ENCODE measurements around the gene TERT. TPM values are rescaled to one million over a fixed set of nuclear protein-coding genes. Genes with fewer than 3 reads are reported as not detected.
A peak's percentile ranks its signal among the peaks of the same experiment; 100 is the strongest.
"Not testable (repeated sequence)": the region's sequence is repeated elsewhere in the genome, so short reads cannot be mapped to it uniquely, and the experiment has no call there.

TERT gene
- total and polyA plus RNA-seq, 3 experiments from 2014 or later, result 2.0 to 2.5 TPM; not detected in 1

DNA sequence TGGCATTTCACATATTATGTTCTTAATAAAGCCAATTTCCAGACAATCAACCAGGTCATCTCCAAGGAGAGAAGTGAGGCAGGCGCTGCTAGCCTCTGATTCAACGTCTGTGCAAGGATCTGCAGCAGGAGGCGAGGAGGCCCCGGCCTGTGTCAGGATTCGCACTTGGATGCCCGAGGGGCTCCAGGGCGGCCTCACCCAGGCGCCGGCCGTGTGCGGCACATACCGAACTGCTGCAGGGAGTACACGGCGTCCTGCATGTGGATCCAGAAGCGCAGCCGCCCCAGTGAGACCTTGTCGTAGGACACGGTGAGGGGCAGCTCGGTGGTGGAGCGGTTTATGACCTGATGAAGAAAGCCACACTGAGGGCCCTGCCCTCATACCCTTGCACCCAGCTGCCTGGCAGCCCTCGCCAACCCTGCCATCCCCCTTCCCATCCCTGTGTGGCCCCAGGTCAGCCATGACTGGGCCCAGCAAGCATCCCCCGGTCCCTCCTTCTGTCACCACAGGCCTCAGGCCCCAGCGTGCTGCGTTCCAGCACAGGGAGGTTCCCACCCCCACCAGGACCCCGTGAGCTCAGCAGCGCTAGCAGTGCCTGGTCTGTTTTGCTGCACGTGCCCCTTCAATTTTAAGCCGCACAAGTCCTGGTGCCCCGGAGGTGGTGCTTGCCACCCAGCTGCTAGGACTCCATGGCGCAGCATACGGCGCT lies 40.1 kb upstream of the TERT start:
- CTCF ChIA-PET, result no interaction called here

GRCh38 chr5:1333986-1334385 lies 39.1 kb upstream of the TERT start:
- Histone ChIP-seq H3K36me3 (ENCODE audit: insufficient read depth, low read length) (peaks cover 73% of the 10 kb centered on the region), H3K4me1 (ENCODE audit: insufficient read depth, low read length) (peaks cover 7% of the 10 kb centered on the region), H3K27me3 (ENCODE audit: insufficient read depth, low read length, poor library complexity, severe bottlenecking) (no peaks in the 10 kb centered on the region), H3K9me3 (ENCODE audit: low read length) (no peaks in the 10 kb centered on the region), H3K27ac (ENCODE audit: low read depth, low read length) (no peak overlapping the region), H3K4me3 (ENCODE audit: low read length) (no peak overlapping the region)
- H3K4me1 Mint-ChIP-seq, result peaks cover 0 to 4% (median 0%) of the 10 kb centered on the region in 3 donors
- CTCF ChIA-PET, result no interaction called here
- no peak overlapping the region for H3K4me3 Mint-ChIP-seq
- H3K36me3 Mint-ChIP-seq, result peaks cover 4 to 84% (median 10%) of the 10 kb centered on the region in 3 donors
- POLR2A ChIA-PET, result no interaction called here
- no peaks in the 10 kb centered on the region for H3K9me3 Mint-ChIP-seq
- no peaks in the 10 kb centered on the region for H3K27me3 Mint-ChIP-seq
- no peak for DNase-seq
- H3K27ac Mint-ChIP-seq, result no peak overlapping the region

More for the DNA sequence above, 40.1 kb upstream of the TERT start:
- Histone ChIP-seq H3K27ac (ENCODE audit: low read depth, low read length) (no peak overlapping the region), H3K9me3 (ENCODE audit: low read length) (no peaks in the 10 kb centered on the region), H3K4me3 (ENCODE audit: low read length) (no peak overlapping the region), H3K27me3 (ENCODE audit: insufficient read depth, low read length, poor library complexity, severe bottlenecking) (no peaks in the 10 kb centered on the region), H3K36me3 (ENCODE audit: insufficient read depth, low read length) (peaks cover 75% of the 10 kb centered on the region), H3K4me1 (ENCODE audit: insufficient read depth, low read length) (peaks cover 7% of the 10 kb centered on the region)
- Mint-ChIP-seq H3K4me3 (no peak overlapping the region), H3K9me3 (no peaks in the 10 kb centered on the region), H3K27ac (no peak overlapping the region), H3K36me3 (peaks cover 5 to 86% (median 11%) of the 10 kb centered on the region in 3 donors), H3K27me3 (no peaks in the 10 kb centered on the region), H3K4me1 (peaks cover under 1 to 5% (median under 1%) of the 10 kb centered on the region in 3 donors)
- POLR2A ChIA-PET, result no interaction called here
- DNase-seq, result no peak

- H3K27me3 ChIP-seq (ENCODE audit: insufficient read depth, low read length, poor library complexity, severe bottlenecking); H3K27me3 Mint-ChIP-seq; H3K9me3 ChIP-seq (ENCODE audit: low read length); POLR2A ChIA-PET; H3K9me3 Mint-ChIP-seq; H3K4me1 ChIP-seq (ENCODE audit: insufficient read depth, low read length); DNase-seq; H3K27ac ChIP-seq (ENCODE audit: low read depth, low read length); H3K4me3 Mint-ChIP-seq; H3K4me3 ChIP-seq (ENCODE audit: low read length); CTCF ChIA-PET: not testable (repeated sequence)
- peaks cover 72% of the 10 kb centered on the region for H3K36me3 ChIP-seq (ENCODE audit: insufficient read depth, low read length)
- Mint-ChIP-seq H3K4me1 (peaks cover 5 to 10% (median 7%) of the 10 kb centered on the region in 3 donors), H3K27ac (peak overlapping the region in 1 of 8 donors; percentile 19), H3K36me3 (peaks cover 7 to 83% (median 10%) of the 10 kb centered on the region in 3 donors)
Measured at GRCh38 chr5:1333286-1333685, 38.4 kb upstream of the TERT start.

DNA sequence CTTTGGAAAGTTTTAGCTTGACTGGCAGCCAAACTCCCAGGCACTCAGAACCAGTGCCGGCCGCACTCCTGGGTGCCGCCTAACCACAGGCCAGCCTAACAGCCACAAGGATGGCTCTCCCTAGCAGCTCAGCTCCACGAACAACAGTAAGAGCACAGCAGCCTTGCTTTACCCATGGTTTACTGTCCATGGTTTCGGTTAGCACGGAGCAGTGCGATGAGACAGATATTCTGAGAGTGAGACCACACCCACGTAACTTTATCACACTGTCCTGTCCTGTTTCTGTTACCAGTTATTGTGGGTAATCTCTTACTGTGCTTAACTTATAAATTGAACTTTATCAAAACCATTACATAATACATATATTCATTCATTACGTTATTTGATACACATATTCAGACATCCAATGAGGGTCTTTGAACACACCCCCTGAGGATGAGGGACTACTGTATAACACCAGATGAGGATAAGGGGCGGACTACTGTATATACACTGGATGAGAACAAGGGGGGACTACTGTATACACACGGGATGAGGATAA lies 37.7 kb upstream of the TERT start:
- no peaks in the 10 kb centered on the region for H3K9me3 Mint-ChIP-seq
- H3K4me3 Mint-ChIP-seq, result no peak overlapping the region
- CTCF ChIA-PET, result no interaction called here
- H3K4me1 Mint-ChIP-seq, result peaks cover 5 to 10% (median 9%) of the 10 kb centered on the region in 3 donors
- H3K4me1 ChIP-seq (ENCODE audit: insufficient read depth, low read length), result peaks cover 7% of the 10 kb centered on the region
- H3K27me3 Mint-ChIP-seq, result no peaks in the 10 kb centered on the region
- no peak overlapping the region for H3K27ac ChIP-seq (ENCODE audit: low read depth, low read length)
- no peak for DNase-seq
- peaks cover 7 to 76% (median 10%) of the 10 kb centered on the region in 3 donors for H3K36me3 Mint-ChIP-seq
- peaks cover 65% of the 10 kb centered on the region for H3K36me3 ChIP-seq (ENCODE audit: insufficient read depth, low read length)
- no peaks in the 10 kb centered on the region for H3K9me3 ChIP-seq (ENCODE audit: low read length)
- H3K27ac Mint-ChIP-seq, result no peak overlapping the region
- POLR2A ChIA-PET, result no interaction called here
- no peaks in the 10 kb centered on the region for H3K27me3 ChIP-seq (ENCODE audit: insufficient read depth, low read length, poor library complexity, severe bottlenecking)
- no peak overlapping the region for H3K4me3 ChIP-seq (ENCODE audit: low read length)

DNA sequence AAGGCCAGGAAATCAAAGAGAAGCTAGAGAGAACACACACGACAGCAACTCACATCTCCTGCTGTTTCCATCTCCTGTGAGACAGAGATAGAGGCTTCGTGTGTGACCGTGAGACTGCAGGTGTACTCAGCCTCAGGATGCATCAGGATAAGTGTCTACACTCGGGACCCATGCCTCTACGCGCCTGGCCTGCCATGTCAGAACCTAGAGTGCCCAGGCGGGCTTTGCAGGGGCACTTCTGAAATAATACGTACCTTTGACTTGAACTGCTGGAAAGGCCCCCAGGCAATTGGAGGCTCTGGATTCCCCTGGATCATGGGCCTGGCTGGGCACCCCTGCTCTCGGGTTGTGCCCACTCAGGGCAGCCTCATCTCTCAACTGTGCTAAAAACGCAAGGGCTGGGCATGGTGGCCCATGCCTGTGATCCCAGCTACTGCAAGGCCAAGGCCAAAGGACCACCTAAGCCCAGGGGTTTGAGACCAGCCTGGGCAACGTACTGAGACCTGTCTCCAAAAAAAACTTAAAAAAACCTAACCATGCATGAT lies 37.1 kb upstream of the TERT start:
- Mint-ChIP-seq H3K27me3 (no peaks in the 10 kb centered on the region), H3K27ac (peak overlapping the region in 1 of 8 donors; percentile 31), H3K4me1 (peaks cover 7 to 10% (median 9%) of the 10 kb centered on the region in 3 donors), H3K4me3 (no peak overlapping the region), H3K9me3 (no peaks in the 10 kb centered on the region), H3K36me3 (peaks cover 7 to 74% (median 10%) of the 10 kb centered on the region in 3 donors)
- Histone ChIP-seq H3K27me3 (ENCODE audit: insufficient read depth, low read length, poor library complexity, severe bottlenecking) (no peaks in the 10 kb centered on the region), H3K4me3 (ENCODE audit: low read length) (no peak overlapping the region), H3K4me1 (ENCODE audit: insufficient read depth, low read length) (peaks cover 7% of the 10 kb centered on the region), H3K27ac (ENCODE audit: low read depth, low read length) (no peak overlapping the region), H3K9me3 (ENCODE audit: low read length) (no peaks in the 10 kb centered on the region), H3K36me3 (ENCODE audit: insufficient read depth, low read length) (peaks cover 59% of the 10 kb centered on the region)
- DNase-seq, result no peak
- CTCF ChIA-PET, result no interaction called here
- POLR2A ChIA-PET, result no interaction called here

- ChIA-PET CTCF (no interaction called here), POLR2A (interaction anchor here (0.5 kb wide), 1 partner anchor 192 kb away, joined by 3 read pairs; no protein-coding TSS in a partner anchor)
- H3K4me3 ChIP-seq (ENCODE audit: low read length), result no peak overlapping the region
Measured at GRCh38 chr5:1330847-1331831, 36.3 kb upstream of the TERT start.

GRCh38 chr5:1330146-1330846 lies 35.4 kb upstream of the TERT start:
- Histone ChIP-seq H3K36me3 (ENCODE audit: insufficient read depth, low read length) (peaks cover 47% of the 10 kb centered on the region), H3K9me3 (ENCODE audit: low read length) (no peaks in the 10 kb centered on the region), H3K4me1 (ENCODE audit: insufficient read depth, low read length) (no peaks in the 10 kb centered on the region), H3K27me3 (ENCODE audit: insufficient read depth, low read length, poor library complexity, severe bottlenecking) (no peaks in the 10 kb centered on the region), H3K4me3 (ENCODE audit: low read length) (no peak overlapping the region), H3K27ac (ENCODE audit: low read depth, low read length) (no peak overlapping the region)
- Mint-ChIP-seq H3K4me1 (peaks cover 6 to 15% (median 7%) of the 10 kb centered on the region in 3 donors), H3K27ac (peak overlapping the region in 1 of 8 donors; percentile 17), H3K36me3 (peaks cover 10 to 75% (median 12%) of the 10 kb centered on the region in 3 donors), H3K4me3 (no peak overlapping the region), H3K9me3 (no peaks in the 10 kb centered on the region), H3K27me3 (no peaks in the 10 kb centered on the region)
- DNase-seq, result peak in 1 of 5 donors; percentile 35
- POLR2A ChIA-PET, result interaction anchor here (0.5 kb wide), 1 partner anchor 193 kb away, joined by 3 read pairs; no protein-coding TSS in a partner anchor
- CTCF ChIA-PET, result interaction anchor here (0.6 kb wide), 1 partner anchor 14 kb away, joined by 3 read pairs; no protein-coding TSS in a partner anchor

More at GRCh38 chr5:1330847-1331831, 36.3 kb upstream of the TERT start:
- Histone ChIP-seq H3K36me3 (ENCODE audit: insufficient read depth, low read length) (peaks cover 51% of the 10 kb centered on the region), H3K4me1 (ENCODE audit: insufficient read depth, low read length) (peaks cover under 1% of the 10 kb centered on the region), H3K27ac (ENCODE audit: low read depth, low read length) (no peak overlapping the region), H3K27me3 (ENCODE audit: insufficient read depth, low read length, poor library complexity, severe bottlenecking) (no peaks in the 10 kb centered on the region), H3K9me3 (ENCODE audit: low read length) (no peaks in the 10 kb centered on the region)
- Mint-ChIP-seq H3K4me1 (peaks cover 7 to 13% (median 9%) of the 10 kb centered on the region in 3 donors), H3K4me3 (no peak overlapping the region), H3K9me3 (no peaks in the 10 kb centered on the region), H3K36me3 (peaks cover 10 to 74% (median 11%) of the 10 kb centered on the region in 3 donors), H3K27ac (peak overlapping the region in 3 of 8 donors; percentile 17 to 70 (median 36)), H3K27me3 (no peaks in the 10 kb centered on the region)
- DNase-seq, result peak in 1 of 5 donors; percentile 31

All from CD8-positive, alpha-beta memory T cell (primary cell).